Endothelial cell of umbilical vein (primary cell): ENCODE data around the gene SLC17A2.

Source experiments
- EZH2 ChIP-seq: IDR thresholded peaks from 2 replicates; pipeline ENCODE4 v1.6.1; 2012; ENCODE audit warnings: borderline replicate concordance, low read depth, mild to moderate bottlenecking, moderate library complexity, low read length, inconsistent platforms; ENCODE audit not compliant: severe bottlenecking
- JUN ChIP-seq: IDR thresholded peaks from 2 replicates; pipeline ENCODE4 v1.6.1; 2011; ENCODE audit warnings: borderline replicate concordance, low read depth; ENCODE audit not compliant: insufficient read length, insufficient read depth
- POLR2A ChIP-seq: IDR thresholded peaks from 2 replicates; pipeline ENCODE4 v1.6.1; 2012; ENCODE audit warnings: low read depth, mild to moderate bottlenecking, control low read depth, low read length
- POLR2AphosphoS5 ChIP-seq: IDR thresholded peaks from 2 replicates; pipeline ENCODE4 v1.6.1; 2012; ENCODE audit warnings: low read depth, mild to moderate bottlenecking, control low read depth, low read length, moderate library complexity; ENCODE audit not compliant: insufficient read depth
- TF ChIP-seq, protein P1 (sequence below), 2 donors: IDR thresholded peaks; 1 replicate in 1 of 2; 2 replicates in 1 of 2; pipeline ENCODE4 v1.5.1; 2011; ENCODE audit warnings: low read length in 2 of 2, mild to moderate bottlenecking in 2 of 2, moderate library complexity in 2 of 2, control low read depth in 1 of 2, inconsistent platforms in 1 of 2, low read depth in 1 of 2; ENCODE audit not compliant: insufficient read depth in 1 of 2; ENCODE audit errors: extremely low read depth in 1 of 2

DNA sequence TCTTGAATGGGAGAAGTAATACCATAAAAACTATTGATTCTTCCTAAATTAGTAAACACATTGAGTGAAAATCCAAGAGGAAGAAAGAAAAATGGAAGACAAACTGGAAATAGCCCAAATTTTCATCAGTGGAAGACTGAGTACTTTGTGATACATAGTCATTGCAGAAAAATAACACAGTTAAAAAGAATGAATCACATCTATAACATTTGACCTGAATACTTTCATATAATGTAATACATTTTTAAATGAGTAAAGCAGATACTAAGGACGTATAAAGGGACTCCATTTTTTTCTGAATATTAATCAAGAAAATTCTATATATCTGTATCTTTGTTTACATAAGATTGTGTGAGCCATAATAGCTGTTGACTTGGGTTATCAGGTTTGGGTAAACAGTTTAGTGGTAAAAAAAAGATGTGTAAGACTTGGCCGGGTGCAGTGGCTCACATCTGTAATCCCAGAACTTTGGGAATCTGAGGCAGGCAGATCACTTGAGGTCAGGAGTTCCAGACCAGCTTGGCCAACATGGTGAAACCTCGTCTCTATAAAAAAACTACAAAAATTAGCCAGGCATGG is 4.3 kb upstream of the SLC17A2 start:
- no peak for TF ChIP-seq POLR2AphosphoS5
- TF ChIP-seq JUN, result no peak
- no peak for TF ChIP-seq EZH2
- TF ChIP-seq, protein P1, sequence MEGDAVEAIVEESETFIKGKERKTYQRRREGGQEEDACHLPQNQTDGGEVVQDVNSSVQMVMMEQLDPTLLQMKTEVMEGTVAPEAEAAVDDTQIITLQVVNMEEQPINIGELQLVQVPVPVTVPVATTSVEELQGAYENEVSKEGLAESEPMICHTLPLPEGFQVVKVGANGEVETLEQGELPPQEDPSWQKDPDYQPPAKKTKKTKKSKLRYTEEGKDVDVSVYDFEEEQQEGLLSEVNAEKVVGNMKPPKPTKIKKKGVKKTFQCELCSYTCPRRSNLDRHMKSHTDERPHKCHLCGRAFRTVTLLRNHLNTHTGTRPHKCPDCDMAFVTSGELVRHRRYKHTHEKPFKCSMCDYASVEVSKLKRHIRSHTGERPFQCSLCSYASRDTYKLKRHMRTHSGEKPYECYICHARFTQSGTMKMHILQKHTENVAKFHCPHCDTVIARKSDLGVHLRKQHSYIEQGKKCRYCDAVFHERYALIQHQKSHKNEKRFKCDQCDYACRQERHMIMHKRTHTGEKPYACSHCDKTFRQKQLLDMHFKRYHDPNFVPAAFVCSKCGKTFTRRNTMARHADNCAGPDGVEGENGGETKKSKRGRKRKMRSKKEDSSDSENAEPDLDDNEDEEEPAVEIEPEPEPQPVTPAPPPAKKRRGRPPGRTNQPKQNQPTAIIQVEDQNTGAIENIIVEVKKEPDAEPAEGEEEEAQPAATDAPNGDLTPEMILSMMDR (IDR thresholded peaks at IDR 0.05; ENCODE audit: extremely low read depth in 1 of 2, insufficient read depth in 1 of 2, low read depth in 1 of 2, low read length in 2 of 2), result no peak
- no peak for TF ChIP-seq POLR2A
